K562 (cell line): Measurements from ENCODE around the gene TBC1D17. TPM values are rescaled to one million over a fixed set of nuclear protein-coding genes. Genes with fewer than 3 reads are reported as not detected.

Experiments
- ATAC-seq: fragments of 200-7000 bp; cut with Tn5 transposase; 3 replicates; pipeline ENCODE4 v1.9.1; 2020; ENCODE audit warnings: moderate library complexity
- BruUV-seq: library from RNA; stranded (reverse); fragments of 400-500 nt; replicated peaks from 2 replicates; lab custom pipeline; 2021; lab: Mats Ljungman, UMichigan
- CTCF ChIA-PET: fragments of 300-600 bp; formaldehyde crosslinking; extraction: SDS; loops from one replicate; lab custom pipeline; 2021; ENCODE audit warnings: low intra/inter-chr PET ratio; lab: Yijun Ruan, JAX
- POLR2A ChIA-PET: fragments of 300-600, 350-650 bp; sonication (Branson Sonifier 250); formaldehyde crosslinking; extraction: SDS; loops from one replicate; lab custom pipeline; 2021; ENCODE audit warnings: antibody characterized with exemption, inconsistent platforms; lab: Yijun Ruan, JAX
- DNase-seq, 4 experiments: peaks; one replicate each; pipeline versions ENCODE4 v3.0.0 to v3.0.0-alpha.2; 2011 to 2018; ENCODE audit warnings: low spot score in 3 of 4, mixed read lengths in 3 of 4; ENCODE audit errors: extremely low read depth in 1 of 4
- FAIRE-seq: peaks from 2 replicates; lab custom pipeline; 2011; peaks lifted over from hg19 to GRCh38; lab: Jason Lieb, UNC
- H2AFZ ChIP-seq: 2 replicates; pipeline ENCODE4 v1.6.0; 2011; ENCODE audit warnings: low read depth, low read length, control low read depth, inconsistent platforms
- H3K27ac ChIP-seq: fragments of 200-600 bp; 3 replicates; pipeline ENCODE4 v1.8.0; 2011; ENCODE audit warnings: low read depth, mild to moderate bottlenecking, control low read depth, inconsistent platforms, low read length, moderate library complexity, mixed read lengths; ENCODE audit errors: extremely low read depth
- H3K27me3 ChIP-seq, 2 experiments: fragments of 300-600 bp in 1 of 2; 2 replicates in 1 of 2; 3 replicates in 1 of 2; pipeline versions ENCODE4 v1.6.0 to v1.8.0; 2011; ENCODE audit warnings: inconsistent platforms in 2 of 2, low read length in 2 of 2, mild to moderate bottlenecking in 1 of 2, mixed read lengths in 1 of 2, moderate library complexity in 1 of 2; ENCODE audit not compliant: control insufficient read depth in 2 of 2, insufficient read depth in 2 of 2
- H3K36me3 ChIP-seq: fragments of 300-600 bp; 3 replicates; pipeline ENCODE4 v1.8.0; 2011; ENCODE audit warnings: mild to moderate bottlenecking, low read length, inconsistent platforms; ENCODE audit not compliant: control insufficient read depth, insufficient read depth
- H3K4me1 ChIP-seq, 2 experiments: fragments of 200-600 bp in 1 of 2; replicated peaks in 1 of 2; 2 replicates in 1 of 2; 3 replicates in 1 of 2; pipeline versions ENCODE4 v1.5.1 to v1.8.0; 2011; ENCODE audit warnings: inconsistent platforms in 2 of 2, low read length in 2 of 2, mild to moderate bottlenecking in 1 of 2, mixed read lengths in 1 of 2, moderate library complexity in 1 of 2; ENCODE audit not compliant: control insufficient read depth in 2 of 2, insufficient read depth in 2 of 2
- H3K4me2 ChIP-seq: 2 replicates; pipeline ENCODE4 v1.6.1; 2011; ENCODE audit warnings: low read length, control low read depth, inconsistent platforms, mixed read lengths; ENCODE audit not compliant: insufficient read depth
- H3K4me3 ChIP-seq: fragments of 200-600 bp; sonication (generic), shearing (Covaris generic); 2 replicates; pipeline ENCODE4 v1.5.1; 2016; ENCODE audit warnings: control low read depth, inconsistent platforms
- H3K79me2 ChIP-seq: fragments of 200-600 bp; 3 replicates; pipeline ENCODE4 v1.8.0; 2011; ENCODE audit warnings: low read length, inconsistent platforms; ENCODE audit not compliant: control insufficient read depth, insufficient read depth
- H3K9ac ChIP-seq, 2 experiments: 2 replicates each; pipeline versions ENCODE4 v1.6.0 to v1.6.1; 2011; ENCODE audit warnings: low read depth in 2 of 2, low read length in 2 of 2, control low read depth in 1 of 2, inconsistent platforms in 1 of 2, mild to moderate bottlenecking in 1 of 2, mixed read lengths in 1 of 2; ENCODE audit not compliant: insufficient read depth in 1 of 2
- H3K9me1 ChIP-seq: one replicate; pipeline ENCODE4 v1.6.0; 2011; ENCODE audit warnings: inconsistent platforms, mild to moderate bottlenecking, low read length, moderate library complexity; ENCODE audit not compliant: control insufficient read depth, insufficient read depth
- H3K9me3 ChIP-seq: replicated peaks from 2 replicates; pipeline ENCODE4 v1.5.1; 2011; ENCODE audit warnings: low read depth, low read length, inconsistent platforms; ENCODE audit not compliant: control insufficient read depth, insufficient read depth
- H4K20me1 ChIP-seq: replicated peaks from 2 replicates; pipeline ENCODE4 v1.6.1; 2011; ENCODE audit warnings: low read length, inconsistent platforms, mixed read lengths; ENCODE audit not compliant: control insufficient read depth, insufficient read depth
- ETV1 ChIP-seq: fragments of 450-650 bp; conservative IDR thresholded peaks from 2 replicates; pipeline ENCODE4 v1.6.1; 2016; ENCODE audit warnings: missing genetic modification characterization, control low read depth, low read depth, missing compliant biosample characterization
- POLR2B ChIP-seq: fragments of 450-650 bp; IDR thresholded peaks from 2 replicates; pipeline ENCODE4 v1.6.1; 2018; ENCODE audit warnings: low read depth; ENCODE audit not compliant: partially characterized antibody
- PTBP1 ChIP-seq: fragments of 200-400 bp; formaldehyde crosslinking; IDR thresholded peaks from 2 replicates; pipeline ENCODE4 v1.6.1; 2017; ENCODE audit warnings: low read depth, low read length
- XRCC3 ChIP-seq: fragments of 450-650 bp; IDR thresholded peaks from 2 replicates; pipeline ENCODE4 v1.6.1; 2017; ENCODE audit warnings: mild to moderate bottlenecking, moderate library complexity
- ZNF668 ChIP-seq: fragments of 250-450 bp; sonication (Bioruptor Pico); IDR thresholded peaks from 2 replicates; pipeline ENCODE4 v1.8.0; 2022; ENCODE audit warnings: mild to moderate bottlenecking, inconsistent platforms
- WGBS: fragments of 100-300 bp; shearing (Covaris generic); methylation state at CpG from one replicate; pipeline ENCODE4 v1.1.6; 2016; ENCODE audit warnings: low coverage, mixed read lengths; ENCODE audit not compliant: insufficient coverage; ENCODE audit errors: missing lambda C conversion rate; 5-methylcytosine and 5-hydroxymethylcytosine counted together
- in situ Hi-C: fragments of 300-500 bp; cut with MboI; formaldehyde crosslinking; loops from 4 replicates; pipeline ENCODE4 v1.15.0; 2018; ENCODE audit warnings: inconsistent platforms, mixed read lengths
- intact Hi-C: fragments of 100-400 bp; cut with micrococcal nuclease; formaldehyde crosslinking; loops from 2 replicates; pipeline ENCODE4 v1.14.2; 2022
- polyA plus RNA-seq, 8 experiments: library from polyadenylated mRNA; depleted of rRNA in 4 of 8; stranded (reverse) in 5 of 8; unstranded in 3 of 8; fragments of >200 nt; fragmentation: Nextera tagmentation in 2 of 8; fragmentation: Illumina TruSeq in 1 of 8; extraction: Ambion mirVana in 2 of 8; extraction: Trizol in 1 of 8; gene quantifications; 2 replicates each; pipeline versions ENCODE4 v1.2.1 to v1.2.3, GENCODE V29; 2011 to 2014; ENCODE audit warnings: inconsistent platforms in 1 of 8, missing spikeins in 1 of 8
- total RNA-seq, 7 experiments: library from RNA; depleted of rRNA in 6 of 7; stranded (reverse); fragments of >200 nt in 6 of 7; fragmentation: Illumina TruSeq in 2 of 7; extraction: Trizol in 2 of 7; gene quantifications; 2 replicates each; pipeline versions ENCODE4 v1.2.1 to v1.2.3, GENCODE V29; 2011 to 2021; ENCODE audit warnings: low replicate concordance in 1 of 7
- TF ChIP-seq, protein P1 (sequence below): fragments of 450-650 bp; IDR thresholded peaks from 2 replicates; pipeline ENCODE4 v1.6.1; 2016; ENCODE audit warnings: antibody characterized with exemption

The TBC1D17 gene
- total and polyA plus RNA-seq, 9 of the 15 experiments (the other 6 are each of a cell fraction or from before 2014, with no cell fraction given), result 0.42 to 16.0 (median 3.8) TPM

DNA sequence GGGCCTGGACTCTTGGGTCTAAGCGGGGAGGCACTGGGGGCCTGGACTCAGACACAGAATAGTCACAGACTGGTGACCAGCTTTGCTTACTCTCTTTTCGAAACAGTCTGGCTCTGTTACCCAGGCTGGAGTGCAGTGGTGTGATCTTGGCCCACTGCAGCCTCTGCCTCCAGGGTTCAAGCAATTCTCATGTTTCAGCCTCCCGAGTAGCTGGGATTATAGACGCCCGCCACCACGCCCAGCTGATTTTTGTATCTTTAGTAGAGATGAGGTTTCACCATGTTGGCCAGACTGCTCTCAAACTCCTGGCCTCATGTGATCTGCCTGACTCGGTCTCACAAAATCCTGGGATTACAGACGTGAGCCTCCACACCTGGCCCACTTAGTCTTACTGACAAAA is 48.3 kb upstream of the TBC1D17 start:
- H3K27me3 ChIP-seq, result no peaks in the 10 kb centered on the region
- intact Hi-C loops, result no loop called here
- BruUV-seq, result no TSS peak
- no peak overlapping the region for H2AFZ ChIP-seq
- ATAC-seq, result no peak
- POLR2A ChIA-PET, result interaction anchor here (2.1 kb wide), 1 partner anchor 21 kb away, joined by 5 read pairs; the partner anchor contains the start of gene PTOV1
- no peak overlapping the region for H3K4me2 ChIP-seq
- in situ Hi-C loops, result no loop called here
- H3K79me2 ChIP-seq, result peaks cover 10% of the 10 kb centered on the region; the same call in 2 of the 3 replicates
- H3K36me3 ChIP-seq, result peaks cover 78% of the 10 kb centered on the region; the same call in 2 of the 3 replicates
- H3K4me3 ChIP-seq, result no peak overlapping the region
- TF ChIP-seq PTBP1, result no peak
- TF ChIP-seq, protein P1, sequence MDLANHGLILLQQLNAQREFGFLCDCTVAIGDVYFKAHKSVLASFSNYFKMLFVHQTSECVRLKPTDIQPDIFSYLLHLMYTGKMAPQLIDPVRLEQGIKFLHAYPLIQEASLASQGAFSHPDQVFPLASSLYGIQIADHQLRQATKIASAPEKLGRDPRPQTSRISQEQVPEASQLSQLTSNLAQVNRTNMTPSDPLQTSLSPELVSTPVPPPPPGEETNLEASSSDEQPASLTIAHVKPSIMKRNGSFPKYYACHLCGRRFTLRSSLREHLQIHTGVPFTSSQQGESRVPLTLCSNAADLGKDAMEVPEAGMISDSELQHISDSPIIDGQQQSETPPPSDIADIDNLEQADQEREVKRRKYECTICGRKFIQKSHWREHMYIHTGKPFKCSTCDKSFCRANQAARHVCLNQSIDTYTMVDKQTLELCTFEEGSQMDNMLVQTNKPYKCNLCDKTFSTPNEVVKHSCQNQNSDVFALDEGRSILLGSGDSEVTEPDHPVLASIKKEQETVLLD, result no peak
- TF ChIP-seq XRCC3, result no peak
- TF ChIP-seq ZNF668, result no peak
- no peak for TF ChIP-seq ETV1 (tag)
- no peak for TF ChIP-seq POLR2B
- TF ChIP-seq, all 486 proteins: peak for 0
- 89% methylated on average over 8 of the region's 8 CpGs for WGBS
- Histone ChIP-seq H3K9me3 (no peaks in the 10 kb centered on the region), H4K20me1 (no peaks in the 10 kb centered on the region), H3K9me1 (no peaks in the 10 kb centered on the region), H3K9ac (no peak overlapping the region), H3K27ac (no peak overlapping the region), H3K4me1 (peaks cover 0 to 16% of the 10 kb centered on the region in 2 experiments; a peak in 2 of 5 replicates)
- no peak for FAIRE-seq
- CTCF ChIA-PET, result no interaction called here
- DNase-seq, result no peak
